ENCODE results near the gene KANSL2. TPM values are rescaled to one million over a fixed set of nuclear protein-coding genes. Genes with fewer than 3 reads are reported as not detected.

KANSL2 gene
- total and polyA plus RNA-seq, 2 donors (not counting 1 experiment from before 2014, with no cell fraction given) = 47.3 to 64.6 TPM

DNA sequence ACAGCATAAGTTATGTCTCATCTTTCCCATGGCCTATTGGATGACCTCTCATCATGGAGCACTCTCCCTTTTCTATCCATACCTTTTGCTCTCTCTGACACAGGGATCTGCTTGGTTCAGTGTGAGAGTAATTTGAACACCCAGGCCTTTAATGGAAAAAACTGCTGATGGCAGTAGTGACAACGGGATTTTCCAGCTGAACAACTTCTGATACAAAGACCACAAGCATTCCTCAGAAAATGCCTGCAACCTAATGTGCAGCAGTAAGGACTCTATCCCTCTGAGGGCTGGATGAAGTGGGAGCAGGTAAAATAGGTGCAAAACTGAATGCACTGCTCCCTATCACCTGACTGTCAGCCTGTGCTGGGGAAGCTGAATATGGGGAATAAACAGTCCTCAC, 51.0 kb downstream of the KANSL2 start:
- intact Hi-C loops (cut with micrococcal nuclease) = no loop called here
- CTCF ChIA-PET = interaction anchor here (1.2 kb wide), 1 partner anchor 13 kb away, joined by 3 read pairs; no protein-coding TSS in a partner anchor
- Mint-ChIP-seq H3K27ac (no peak overlapping the region), H3K4me3 (no peak overlapping the region), H3K27me3 (peaks cover 36% of the 10 kb centered on the region), H3K4me1 (no peaks in the 10 kb centered on the region), H3K9me3 (ENCODE audit: insufficient read depth) (no peaks in the 10 kb centered on the region)
- H3K4me1 ChIP-seq (ENCODE audit: control insufficient read depth in 2 of 2, insufficient read depth in 2 of 2, low read length in 2 of 2) = no peaks in the 10 kb centered on the region
- H3K9me3 ChIP-seq (ENCODE audit: control extremely low read depth in 1 of 3, control insufficient read depth in 2 of 3, insufficient read depth in 1 of 3, low read length in 2 of 3) = no peaks in the 10 kb centered on the region
- no peak overlapping the region for H3K9ac ChIP-seq (ENCODE audit: low read length)
- H2AFZ ChIP-seq (ENCODE audit: insufficient read depth, low read depth, low read length, poor library complexity, severe bottlenecking) = no peak overlapping the region
- POLR2A ChIA-PET = no interaction called here
- TF ChIP-seq EZH2 (IDR thresholded peaks at IDR 0.05; ENCODE audit: borderline replicate concordance, insufficient read depth, low read depth, low read length, poor library complexity, severe bottlenecking) = no peak
- TF ChIP-seq, protein P1, sequence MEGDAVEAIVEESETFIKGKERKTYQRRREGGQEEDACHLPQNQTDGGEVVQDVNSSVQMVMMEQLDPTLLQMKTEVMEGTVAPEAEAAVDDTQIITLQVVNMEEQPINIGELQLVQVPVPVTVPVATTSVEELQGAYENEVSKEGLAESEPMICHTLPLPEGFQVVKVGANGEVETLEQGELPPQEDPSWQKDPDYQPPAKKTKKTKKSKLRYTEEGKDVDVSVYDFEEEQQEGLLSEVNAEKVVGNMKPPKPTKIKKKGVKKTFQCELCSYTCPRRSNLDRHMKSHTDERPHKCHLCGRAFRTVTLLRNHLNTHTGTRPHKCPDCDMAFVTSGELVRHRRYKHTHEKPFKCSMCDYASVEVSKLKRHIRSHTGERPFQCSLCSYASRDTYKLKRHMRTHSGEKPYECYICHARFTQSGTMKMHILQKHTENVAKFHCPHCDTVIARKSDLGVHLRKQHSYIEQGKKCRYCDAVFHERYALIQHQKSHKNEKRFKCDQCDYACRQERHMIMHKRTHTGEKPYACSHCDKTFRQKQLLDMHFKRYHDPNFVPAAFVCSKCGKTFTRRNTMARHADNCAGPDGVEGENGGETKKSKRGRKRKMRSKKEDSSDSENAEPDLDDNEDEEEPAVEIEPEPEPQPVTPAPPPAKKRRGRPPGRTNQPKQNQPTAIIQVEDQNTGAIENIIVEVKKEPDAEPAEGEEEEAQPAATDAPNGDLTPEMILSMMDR (IDR thresholded peaks at IDR 0.05) = no peak
- H3K36me3 ChIP-seq (replicated peaks in 1 of 2; ENCODE audit: control extremely low read depth in 1 of 2, control insufficient read depth in 1 of 2, extremely low read depth in 1 of 2, insufficient read depth in 2 of 2, low read length in 1 of 2) = no peaks in the 10 kb centered on the region
- peaks cover 0 to 15% (median 1%) of the 10 kb centered on the region in 4 experiments for H3K27me3 ChIP-seq (replicated peaks in 1 of 4; ENCODE audit: control extremely low read depth in 1 of 4, control insufficient read depth in 3 of 4, insufficient read depth in 4 of 4, low read length in 3 of 4)
- H3K79me2 ChIP-seq (ENCODE audit: control insufficient read depth, insufficient read depth, low read length) = no peaks in the 10 kb centered on the region
- H3K4me3 ChIP-seq (ENCODE audit: control extremely low read depth in 1 of 5, extremely low read depth in 1 of 5, insufficient read depth in 1 of 5, low read depth in 2 of 5, low read length in 4 of 5) = no peak overlapping the region
- ATAC-seq (ENCODE audit: low read depth) (no peak), DNase-seq (no peak)
- H3K27ac ChIP-seq (ENCODE audit: low read length in 2 of 2) = no peak overlapping the region
- no peaks in the 10 kb centered on the region for H4K20me1 ChIP-seq (ENCODE audit: control insufficient read depth, insufficient read depth, low read length, poor library complexity, severe bottlenecking)
- WGBS (ENCODE audit: insufficient coverage) = no CpG with 5 or more reads among the region's 1 CpG
- H3K4me2 ChIP-seq (replicated peaks; ENCODE audit: low read depth, low read length, poor library complexity, severe bottlenecking) = no peak overlapping the region

DNA sequence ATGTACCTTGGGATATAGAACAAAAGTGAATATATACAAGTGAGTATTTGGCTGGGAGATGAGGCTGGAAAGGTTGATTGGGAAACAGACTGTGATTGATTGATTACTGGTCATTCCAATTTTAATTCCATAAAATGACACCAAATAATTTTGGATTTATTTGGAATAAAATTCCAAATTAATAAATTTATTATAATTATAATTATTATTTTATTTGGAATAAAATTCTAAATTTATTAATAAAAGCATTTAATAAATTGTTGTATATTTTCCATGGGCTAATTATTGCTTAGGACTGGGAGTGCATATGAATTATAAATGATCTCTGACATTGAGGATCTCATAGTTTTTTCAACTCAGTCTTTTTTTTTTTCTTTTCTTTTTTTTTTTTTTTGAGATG, 51.7 kb downstream of the KANSL2 start:
- ChIA-PET CTCF (interaction anchor here (2.2 kb wide), 1 partner anchor 12 kb away, joined by 10 read pairs; no protein-coding TSS in a partner anchor), POLR2A (no interaction called here)
- no peak overlapping the region for H3K27ac ChIP-seq (ENCODE audit: low read length in 2 of 2)
- H3K27ac Mint-ChIP-seq = no peak overlapping the region
- no peak for ATAC-seq (ENCODE audit: low read depth)
- no peak overlapping the region for H2AFZ ChIP-seq (ENCODE audit: insufficient read depth, low read depth, low read length, poor library complexity, severe bottlenecking)
- no peak for DNase-seq
- H3K36me3 ChIP-seq (replicated peaks in 1 of 2; ENCODE audit: control extremely low read depth in 1 of 2, control insufficient read depth in 1 of 2, extremely low read depth in 1 of 2, insufficient read depth in 2 of 2, low read length in 1 of 2) = no peaks in the 10 kb centered on the region
- H3K4me1 Mint-ChIP-seq = no peaks in the 10 kb centered on the region
- H3K9me3 Mint-ChIP-seq (ENCODE audit: insufficient read depth) = no peaks in the 10 kb centered on the region
- intact Hi-C loops (cut with micrococcal nuclease) = no loop called here
- no peak overlapping the region for H3K4me3 Mint-ChIP-seq
- no peak overlapping the region for H3K4me3 ChIP-seq (ENCODE audit: control extremely low read depth in 1 of 5, extremely low read depth in 1 of 5, insufficient read depth in 1 of 5, low read depth in 2 of 5, low read length in 4 of 5)
- H3K79me2 ChIP-seq (ENCODE audit: control insufficient read depth, insufficient read depth, low read length) = no peaks in the 10 kb centered on the region
- no peaks in the 10 kb centered on the region for H4K20me1 ChIP-seq (ENCODE audit: control insufficient read depth, insufficient read depth, low read length, poor library complexity, severe bottlenecking)
- TF ChIP-seq EZH2 (IDR thresholded peaks at IDR 0.05; ENCODE audit: borderline replicate concordance, insufficient read depth, low read depth, low read length, poor library complexity, severe bottlenecking) = no peak
- TF ChIP-seq, protein P1 (IDR thresholded peaks at IDR 0.05) = no peak
- peaks cover 0 to 15% (median 1%) of the 10 kb centered on the region in 4 experiments for H3K27me3 ChIP-seq (replicated peaks in 1 of 4; ENCODE audit: control extremely low read depth in 1 of 4, control insufficient read depth in 3 of 4, insufficient read depth in 4 of 4, low read length in 3 of 4)
- H3K4me2 ChIP-seq (replicated peaks; ENCODE audit: low read depth, low read length, poor library complexity, severe bottlenecking) = no peak overlapping the region
- no peak overlapping the region for H3K9ac ChIP-seq (ENCODE audit: low read length)
- no peaks in the 10 kb centered on the region for H3K9me3 ChIP-seq (ENCODE audit: control extremely low read depth in 1 of 3, control insufficient read depth in 2 of 3, insufficient read depth in 1 of 3, low read length in 2 of 3)
- no peaks in the 10 kb centered on the region for H3K4me1 ChIP-seq (ENCODE audit: control insufficient read depth in 2 of 2, insufficient read depth in 2 of 2, low read length in 2 of 2)
- H3K27me3 Mint-ChIP-seq = peaks cover 40% of the 10 kb centered on the region
